Measurements from ENCODE around the gene ANXA5. TPM values are rescaled to one million over a fixed set of nuclear protein-coding genes. Genes with fewer than 3 reads are reported as not detected.

Gene ANXA5
- total and polyA plus RNA-seq, 2 donors (not counting 1 experiment from before 2014, with no cell fraction given): 42.4 to 67.8 TPM

GRCh38 chr4:121666091-121666679 is 30.6 kb downstream of the ANXA5 start:
- POLR2A ChIA-PET: no interaction called here
- Histone ChIP-seq H3K4me2 (replicated peaks; ENCODE audit: low read depth, low read length, poor library complexity, severe bottlenecking) (no peak overlapping the region), H3K9me3 (ENCODE audit: control extremely low read depth in 1 of 3, control insufficient read depth in 2 of 3, insufficient read depth in 1 of 3, low read length in 2 of 3) (no peaks in the 10 kb centered on the region), H3K4me1 (ENCODE audit: control insufficient read depth in 2 of 2, insufficient read depth in 2 of 2, low read length in 2 of 2) (no peaks in the 10 kb centered on the region), H3K9ac (ENCODE audit: low read length) (no peak overlapping the region), H4K20me1 (ENCODE audit: control insufficient read depth, insufficient read depth, low read length, poor library complexity, severe bottlenecking) (no peaks in the 10 kb centered on the region), H3K27me3 (replicated peaks in 1 of 4; ENCODE audit: control extremely low read depth in 1 of 4, control insufficient read depth in 3 of 4, insufficient read depth in 4 of 4, low read length in 3 of 4) (no peaks in the 10 kb centered on the region), H2AFZ (ENCODE audit: insufficient read depth, low read depth, low read length, poor library complexity, severe bottlenecking) (no peak overlapping the region), H3K79me2 (ENCODE audit: control insufficient read depth, insufficient read depth, low read length) (no peaks in the 10 kb centered on the region), H3K36me3 (replicated peaks in 1 of 2; ENCODE audit: control extremely low read depth in 1 of 2, control insufficient read depth in 1 of 2, extremely low read depth in 1 of 2, insufficient read depth in 2 of 2, low read length in 1 of 2) (peaks cover 0 to 23% of the 10 kb centered on the region in 2 experiments), H3K27ac (ENCODE audit: low read length in 2 of 2) (no peak overlapping the region), H3K4me3 (ENCODE audit: control extremely low read depth in 1 of 5, extremely low read depth in 1 of 5, insufficient read depth in 1 of 5, low read depth in 2 of 5, low read length in 4 of 5) (no peak overlapping the region)
- intact Hi-C loops (cut with micrococcal nuclease): no loop called here
- no peak for TF ChIP-seq CTCF (IDR thresholded peaks at IDR 0.05)
- no peak for TF ChIP-seq EZH2 (IDR thresholded peaks at IDR 0.05; ENCODE audit: borderline replicate concordance, insufficient read depth, low read depth, low read length, poor library complexity, severe bottlenecking)
- Mint-ChIP-seq H3K4me1 (no peaks in the 10 kb centered on the region), H3K9me3 (ENCODE audit: insufficient read depth) (no peaks in the 10 kb centered on the region), H3K27me3 (no peaks in the 10 kb centered on the region), H3K4me3 (no peak overlapping the region), H3K27ac (no peak overlapping the region)
- no peak for DNase-seq
- ATAC-seq (ENCODE audit: low read depth): no peak
- CTCF ChIA-PET: no interaction called here

- H3K27me3 ChIP-seq (replicated peaks in 1 of 4; ENCODE audit: control extremely low read depth in 1 of 4, control insufficient read depth in 3 of 4, insufficient read depth in 4 of 4, low read length in 3 of 4): no peaks in the 10 kb centered on the region
- no peaks in the 10 kb centered on the region for H3K79me2 ChIP-seq (ENCODE audit: control insufficient read depth, insufficient read depth, low read length)
- H2AFZ ChIP-seq (ENCODE audit: insufficient read depth, low read depth, low read length, poor library complexity, severe bottlenecking): no peak overlapping the region
- ChIA-PET POLR2A (no interaction called here), CTCF (no interaction called here)
- H3K27ac Mint-ChIP-seq: no peak overlapping the region
- no peaks in the 10 kb centered on the region for H3K4me1 Mint-ChIP-seq
- H3K4me1 ChIP-seq (ENCODE audit: control insufficient read depth in 2 of 2, insufficient read depth in 2 of 2, low read length in 2 of 2): no peaks in the 10 kb centered on the region
- intact Hi-C loops (cut with micrococcal nuclease): no loop called here
- no peak for DNase-seq
- H3K9me3 Mint-ChIP-seq (ENCODE audit: insufficient read depth): no peaks in the 10 kb centered on the region
- no peak overlapping the region for H3K4me3 ChIP-seq (ENCODE audit: control extremely low read depth in 1 of 5, extremely low read depth in 1 of 5, insufficient read depth in 1 of 5, low read depth in 2 of 5, low read length in 4 of 5)
- no peak for ATAC-seq (ENCODE audit: low read depth)
- peaks cover 0 to 23% of the 10 kb centered on the region in 2 experiments for H3K36me3 ChIP-seq (replicated peaks in 1 of 2; ENCODE audit: control extremely low read depth in 1 of 2, control insufficient read depth in 1 of 2, extremely low read depth in 1 of 2, insufficient read depth in 2 of 2, low read length in 1 of 2)
- H3K9ac ChIP-seq (ENCODE audit: low read length): no peak overlapping the region
- WGBS (ENCODE audit: insufficient coverage): 67% methylated on average over 1 of the region's 3 CpGs
- no peak overlapping the region for H3K27ac ChIP-seq (ENCODE audit: low read length in 2 of 2)
- H3K4me2 ChIP-seq (replicated peaks; ENCODE audit: low read depth, low read length, poor library complexity, severe bottlenecking): no peak overlapping the region
- H3K27me3 Mint-ChIP-seq: no peaks in the 10 kb centered on the region
- TF ChIP-seq CTCF (IDR thresholded peaks at IDR 0.05) (no peak), EZH2 (IDR thresholded peaks at IDR 0.05; ENCODE audit: borderline replicate concordance, insufficient read depth, low read depth, low read length, poor library complexity, severe bottlenecking) (no peak)
- H3K4me3 Mint-ChIP-seq: no peak overlapping the region
- H3K9me3 ChIP-seq (ENCODE audit: control extremely low read depth in 1 of 3, control insufficient read depth in 2 of 3, insufficient read depth in 1 of 3, low read length in 2 of 3): no peaks in the 10 kb centered on the region
- no peaks in the 10 kb centered on the region for H4K20me1 ChIP-seq (ENCODE audit: control insufficient read depth, insufficient read depth, low read length, poor library complexity, severe bottlenecking)
Measured at GRCh38 chr4:121665371-121665770, 31.4 kb downstream of the ANXA5 start.
